GM13977 (cell line): ENCODE measurements around the gene TRIM10.

ENCODE experiments used
- DNase-seq: peaks from one replicate; pipeline ENCODE4 v3.0.0; 2012; ENCODE audit warnings: low spot score
- CTCF ChIP-seq: IDR thresholded peaks from 2 replicates; pipeline ENCODE4 v1.5.1; 2012; ENCODE audit warnings: mild to moderate bottlenecking, control low read depth; ENCODE audit not compliant: insufficient read depth; ENCODE audit errors: extremely low read depth, missing control alignments
- in situ Hi-C: fragments of 300-500 bp; cut with MboI; formaldehyde crosslinking; loops from one replicate; pipeline ENCODE4 v1.12.0; 2022; ENCODE audit warnings: low sequenced_read_pairs, low pct_unique_long_range_greater_than_20kb, mixed read lengths, inconsistent platforms; ENCODE audit not compliant: unreplicated experiment

The TRIM10 gene

GRCh38 chr6:30157999-30158398 is 3.0 kb downstream of the TRIM10 start:
- in situ Hi-C loops: no loop called here
- DNase-seq: no peak
- no peak for TF ChIP-seq CTCF

GRCh38 chr6:30157581-30157980 is 3.4 kb downstream of the TRIM10 start:
- in situ Hi-C loops: no loop called here
- no peak for DNase-seq
- no peak for TF ChIP-seq CTCF

- in situ Hi-C loops: no loop called here
- no peak for DNase-seq
- TF ChIP-seq CTCF: no peak
Measured at GRCh38 chr6:30156774-30157173, 4.2 kb downstream of the TRIM10 start.

GRCh38 chr6:30156262-30156599 is 4.8 kb downstream of the TRIM10 start:
- no peak for TF ChIP-seq CTCF
- in situ Hi-C loops: no loop called here
- DNase-seq: no peak

- in situ Hi-C loops: no loop called here
- TF ChIP-seq CTCF: no peak
- DNase-seq: no peak
Measured at GRCh38 chr6:30155520-30156261, 5.3 kb downstream of the TRIM10 start.

- TF ChIP-seq CTCF: no peak
- no peak for DNase-seq
- in situ Hi-C loops: no loop called here
Measured at GRCh38 chr6:30154709-30155519, 6.1 kb downstream of the TRIM10 start.
